ENCODE data around the gene PPP1R14B.

PPP1R14B gene

DNA sequence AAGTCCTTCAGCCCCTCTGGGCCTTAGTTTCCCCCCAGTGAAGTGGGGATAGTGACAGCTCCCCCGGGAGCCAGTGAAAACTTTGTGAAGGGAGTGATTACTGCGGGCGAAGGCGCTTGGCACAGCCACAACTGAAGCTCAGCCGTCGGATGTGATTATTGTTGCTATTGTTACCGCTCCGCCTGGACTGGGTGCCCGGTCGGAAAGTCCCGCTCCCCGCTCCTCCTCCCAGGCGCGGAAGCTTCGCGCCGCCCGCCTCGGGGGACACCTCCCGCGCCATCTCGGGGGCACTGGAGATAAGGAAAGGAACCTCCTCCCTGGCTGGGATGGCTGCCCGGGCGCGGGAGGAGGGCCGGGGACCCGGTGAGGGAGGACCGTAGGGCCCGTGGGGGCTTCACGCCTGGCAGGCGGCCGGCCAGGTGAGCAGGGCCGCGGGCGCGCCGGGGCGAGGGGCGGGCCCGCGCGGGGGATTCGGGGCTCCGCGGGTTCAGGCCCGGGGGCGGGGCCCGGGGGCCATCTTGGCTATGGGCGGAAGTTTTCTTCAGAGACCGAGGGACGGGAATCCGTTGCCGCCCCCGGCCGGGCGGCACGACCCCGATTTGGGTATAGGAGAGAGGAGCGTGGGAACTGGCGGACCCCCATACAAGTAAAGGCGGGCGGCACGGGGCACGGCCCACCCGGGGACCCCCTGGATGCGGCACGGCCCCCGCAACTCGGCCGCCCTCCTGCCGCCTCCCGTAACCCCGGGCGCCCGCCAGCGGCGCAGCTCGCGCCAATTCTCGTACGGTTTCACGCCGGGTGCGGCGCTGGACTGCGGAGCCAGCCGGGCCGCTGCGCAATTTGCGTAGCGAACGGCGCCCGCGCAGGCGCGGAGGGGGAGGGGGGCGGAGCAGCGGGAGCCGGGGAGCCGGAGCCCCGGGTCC, 38.5 kb upstream of the PPP1R14B start, which contains the start of gene GPR137:
TSS of gene GPR137 (plus strand) at position 887 of the 923 bp plus-strand sequence. CDS start 677 bp downstream, outside the sequence.
- ATAC-seq (peak; percentile 75), DNase-seq (peak; percentile 91 to 97)
- Mint-ChIP-seq H3K9me3 (no peaks in the 10 kb centered on the region), H3K27me3 (peaks cover 2% of the 10 kb centered on the region), H3K27ac (peak within 1 kb of the TSS; percentile 95 to 98), H3K4me1 (peaks cover 36% of the 10 kb centered on the region), H3K4me3 (peak within 1 kb of the TSS; percentile 77 to 97)

DNA sequence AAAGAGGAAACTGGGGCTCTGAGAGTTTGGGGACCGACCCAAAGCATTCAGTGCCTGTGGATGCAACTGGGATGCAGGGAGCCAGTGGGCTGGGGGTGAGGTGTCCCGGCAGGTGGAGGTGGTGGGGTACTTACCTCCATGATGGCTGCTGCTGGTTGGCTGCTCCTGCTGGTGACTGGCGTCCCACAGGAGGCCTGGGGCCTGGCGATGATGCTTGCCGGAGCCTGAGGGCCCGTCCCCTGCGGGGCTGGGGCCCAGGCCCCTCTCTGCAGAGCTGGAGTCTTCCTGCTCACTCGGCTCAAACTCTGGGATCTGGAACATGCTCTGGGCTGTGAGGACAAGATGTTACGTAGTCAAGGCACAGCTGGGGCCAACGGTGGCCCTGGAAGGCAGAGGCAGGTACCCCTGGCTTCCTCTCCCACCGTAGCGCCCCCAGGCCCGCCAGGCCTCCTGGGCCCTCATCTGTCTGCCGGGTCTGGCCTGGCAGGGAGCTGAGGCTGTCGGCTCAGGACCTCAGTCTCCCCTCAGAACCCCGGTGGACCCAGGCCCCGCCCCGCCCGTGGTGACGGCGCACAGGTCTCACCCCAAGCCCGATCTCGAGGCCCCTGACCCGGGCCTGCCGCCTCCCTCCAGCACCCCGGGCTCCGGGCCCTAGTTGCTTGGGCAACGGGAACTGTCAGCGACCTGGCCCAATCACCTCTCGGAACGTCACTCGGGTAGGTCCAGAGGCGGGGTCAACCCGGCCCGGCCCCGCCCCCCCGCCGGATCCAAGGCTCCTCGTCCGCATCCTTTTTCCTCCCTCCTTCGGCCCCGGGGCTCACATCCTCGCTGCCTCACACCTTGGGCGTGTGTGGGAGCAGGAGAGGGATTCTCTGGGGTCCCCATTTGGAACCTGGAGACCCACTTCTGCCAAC, 37.6 kb upstream of the PPP1R14B start, which contains the start of gene BAD:
TSS of gene BAD (minus strand) at position 618 of the 914 bp plus-strand sequence. CDS start at position 321, 297 bp downstream.
- Mint-ChIP-seq H3K27me3 (no peaks in the 10 kb centered on the region), H3K27ac (peak within 1 kb of the TSS; percentile 95 to 98), H3K4me1 (peaks cover 36% of the 10 kb centered on the region), H3K4me3 (peak within 1 kb of the TSS; percentile 77 to 97), H3K9me3 (no peaks in the 10 kb centered on the region)
- ATAC-seq (peak; percentile 92), DNase-seq (peak; percentile 87 to 92)

DNA sequence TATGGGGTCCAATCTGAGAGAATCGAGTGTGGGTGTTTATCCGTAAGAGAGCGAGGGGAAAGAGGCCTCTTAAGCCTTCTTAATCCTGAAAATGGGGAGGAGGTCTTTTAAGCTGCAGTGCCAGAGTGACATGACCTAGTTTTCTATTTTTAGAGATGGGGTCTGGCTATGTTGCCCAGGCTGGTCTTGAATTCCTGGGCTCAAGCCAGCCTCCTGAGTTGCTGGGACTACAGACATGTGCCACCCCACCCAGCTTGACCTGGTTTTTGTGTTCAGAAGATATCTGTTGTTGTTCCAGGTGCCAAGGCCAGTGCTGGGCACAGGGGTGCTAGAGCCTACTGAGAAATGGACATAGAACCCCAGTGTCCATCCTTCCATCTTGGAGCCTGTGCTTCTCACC, 36.3 kb upstream of the PPP1R14B start:
- Mint-ChIP-seq H3K4me3 (peak overlapping the region; percentile 50 to 57), H3K27me3 (no peaks in the 10 kb centered on the region), H3K9me3 (no peaks in the 10 kb centered on the region), H3K4me1 (peaks cover 36% of the 10 kb centered on the region), H3K27ac (peak overlapping the region; percentile 63 to 83)
- ATAC-seq (no peak), DNase-seq (no peak)

DNA sequence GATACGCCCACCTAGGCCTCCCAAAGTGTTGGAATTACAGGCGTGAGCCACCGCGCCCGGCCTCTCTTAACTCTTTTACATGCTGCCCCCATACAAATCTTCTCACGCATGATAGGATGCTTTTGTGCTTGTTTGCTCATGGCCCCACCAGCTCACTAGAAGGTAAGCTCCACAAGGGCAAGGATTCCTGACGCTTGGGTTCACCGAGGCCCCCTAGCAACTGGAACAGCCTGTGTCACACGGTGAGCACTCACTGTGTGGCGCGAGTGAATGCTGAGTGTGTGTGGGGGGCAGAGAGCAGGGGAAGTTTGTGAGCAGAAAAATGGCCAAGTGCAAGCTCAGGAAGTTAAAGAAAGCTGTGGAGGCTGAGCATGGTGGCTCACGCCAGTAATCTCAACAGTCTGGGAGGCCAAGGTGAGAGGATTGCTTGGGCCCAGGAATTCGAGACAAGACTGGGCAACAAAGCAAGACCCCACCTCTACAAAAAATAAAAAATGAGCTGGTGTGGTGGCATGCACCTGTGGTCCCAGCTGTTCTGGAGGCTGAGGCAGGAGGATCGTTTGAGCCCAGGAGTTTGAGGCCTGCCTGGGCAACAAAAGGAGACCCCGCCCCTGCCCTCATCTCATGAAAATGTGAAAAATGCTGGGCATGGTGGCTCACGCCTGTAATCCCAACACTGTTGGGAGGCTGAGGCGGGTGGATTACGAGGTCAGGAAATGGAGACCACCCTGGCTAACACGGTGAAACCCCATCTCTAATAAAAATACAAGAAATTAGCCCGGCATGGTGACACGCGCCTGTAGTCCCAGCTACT, 35.4 kb upstream of the PPP1R14B start:
- no peaks in the 10 kb centered on the region for H3K27me3 Mint-ChIP-seq
- no peak overlapping the region for H3K4me3 Mint-ChIP-seq
- DNase-seq (no peak), ATAC-seq (no peak)
- H3K27ac Mint-ChIP-seq, result no peak overlapping the region
- no peaks in the 10 kb centered on the region for H3K9me3 Mint-ChIP-seq
- H3K4me1 Mint-ChIP-seq, result peaks cover 31% of the 10 kb centered on the region

DNA sequence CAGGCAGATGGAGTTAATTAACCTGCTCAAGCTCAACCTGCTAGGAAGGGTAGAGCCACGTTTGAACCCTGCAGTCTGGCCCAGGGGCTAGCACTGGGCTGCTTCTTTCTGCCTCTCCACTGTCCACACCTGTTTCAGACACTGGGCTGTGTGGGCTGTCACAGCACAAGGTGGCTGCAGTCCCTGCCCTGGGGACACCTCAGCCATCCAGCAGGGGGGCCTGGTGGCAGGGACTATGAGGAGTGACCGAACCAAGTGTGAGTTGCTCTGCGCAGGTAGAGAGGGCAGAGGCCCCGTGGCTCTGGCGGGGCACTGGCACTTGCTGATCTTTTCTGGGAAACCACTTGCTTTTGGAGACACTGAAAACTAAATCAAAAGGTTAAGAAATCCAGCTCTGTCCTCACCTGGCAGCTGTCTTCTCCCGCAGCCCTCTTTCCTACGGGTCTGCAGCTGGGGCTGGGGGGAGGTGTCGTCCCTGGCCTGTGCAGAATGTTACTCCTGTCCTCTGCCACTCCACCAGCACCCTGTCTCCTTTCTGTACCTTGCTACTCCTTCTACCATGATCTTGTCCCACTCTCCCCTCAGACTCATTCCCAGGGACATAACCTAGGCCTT, 31.9 kb upstream of the PPP1R14B start:
- H3K9me3 Mint-ChIP-seq, result no peaks in the 10 kb centered on the region
- H3K27me3 Mint-ChIP-seq, result no peaks in the 10 kb centered on the region
- ATAC-seq (no peak), DNase-seq (no peak)
- H3K4me1 Mint-ChIP-seq, result peaks cover 11% of the 10 kb centered on the region
- peak overlapping the region in 1 of 2 donors; percentile 48 for H3K27ac Mint-ChIP-seq
- H3K4me3 Mint-ChIP-seq, result no peak overlapping the region

DNA sequence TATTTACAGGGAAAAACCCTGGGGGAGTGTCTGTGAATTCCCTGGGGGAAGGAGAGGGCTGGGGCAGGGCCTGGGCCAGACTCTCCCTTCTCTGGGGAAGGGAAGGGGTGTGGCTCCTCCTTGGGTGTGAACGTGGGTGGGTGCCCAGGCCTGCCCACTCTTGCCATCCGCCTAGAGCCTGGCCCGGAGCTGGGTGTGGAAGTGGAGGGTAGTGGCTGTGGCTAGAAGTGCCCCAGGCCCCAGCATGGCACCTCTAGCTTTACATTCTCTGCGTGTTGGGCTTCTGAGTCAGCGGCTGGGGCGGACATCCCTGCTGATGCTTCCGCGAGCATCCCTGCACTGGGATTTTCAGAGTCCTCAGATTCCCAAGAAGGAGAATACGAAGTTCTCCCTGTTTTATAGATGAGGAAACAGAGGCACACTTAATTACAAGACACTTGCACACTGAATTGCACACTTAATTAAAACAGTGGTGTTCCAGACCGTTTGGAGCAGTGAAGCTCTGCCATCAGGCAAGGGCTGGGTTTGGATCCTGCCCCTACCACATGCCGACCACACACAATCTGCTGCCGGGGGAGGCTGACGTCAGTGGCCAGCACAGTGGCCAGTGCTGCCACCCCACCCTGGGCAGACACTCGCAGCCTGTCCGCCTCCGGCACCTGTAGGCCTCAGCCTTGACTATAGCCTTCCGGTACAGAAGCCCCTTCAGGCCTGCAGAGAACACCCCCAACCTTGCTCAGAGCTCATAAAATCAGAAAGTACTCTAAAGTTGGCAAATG, 30.1 kb upstream of the PPP1R14B start:
- Mint-ChIP-seq H3K27me3 (no peaks in the 10 kb centered on the region), H3K4me1 (peaks cover 7% of the 10 kb centered on the region), H3K4me3 (no peak overlapping the region), H3K27ac (no peak overlapping the region), H3K9me3 (no peaks in the 10 kb centered on the region)
- DNase-seq (no peak), ATAC-seq (no peak)

DNA sequence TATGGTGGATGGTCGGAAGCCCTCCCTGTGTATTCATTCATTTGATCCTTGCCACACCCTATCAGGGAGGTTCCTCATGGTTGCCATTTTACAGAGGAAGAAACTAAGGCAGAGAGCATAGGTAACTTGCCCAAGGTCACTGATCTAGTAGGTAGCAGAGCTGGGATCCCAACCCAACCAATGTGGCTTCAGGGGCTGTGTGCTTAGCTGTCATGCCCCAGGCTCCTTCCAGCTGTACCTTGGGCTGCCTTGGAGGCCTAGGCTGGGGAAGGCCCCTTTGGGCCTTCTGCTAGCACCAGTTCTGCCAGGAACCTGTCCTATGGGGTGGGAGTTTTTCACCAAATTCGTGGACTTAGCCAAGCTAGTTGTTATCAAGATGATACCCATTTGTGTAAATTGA, 29.1 kb upstream of the PPP1R14B start:
- no peaks in the 10 kb centered on the region for H3K27me3 Mint-ChIP-seq
- H3K4me1 Mint-ChIP-seq, result peaks cover 11% of the 10 kb centered on the region
- DNase-seq, result no peak
- no peak for ATAC-seq
- H3K4me3 Mint-ChIP-seq, result no peak overlapping the region
- no peaks in the 10 kb centered on the region for H3K9me3 Mint-ChIP-seq
- H3K27ac Mint-ChIP-seq, result no peak overlapping the region

DNA sequence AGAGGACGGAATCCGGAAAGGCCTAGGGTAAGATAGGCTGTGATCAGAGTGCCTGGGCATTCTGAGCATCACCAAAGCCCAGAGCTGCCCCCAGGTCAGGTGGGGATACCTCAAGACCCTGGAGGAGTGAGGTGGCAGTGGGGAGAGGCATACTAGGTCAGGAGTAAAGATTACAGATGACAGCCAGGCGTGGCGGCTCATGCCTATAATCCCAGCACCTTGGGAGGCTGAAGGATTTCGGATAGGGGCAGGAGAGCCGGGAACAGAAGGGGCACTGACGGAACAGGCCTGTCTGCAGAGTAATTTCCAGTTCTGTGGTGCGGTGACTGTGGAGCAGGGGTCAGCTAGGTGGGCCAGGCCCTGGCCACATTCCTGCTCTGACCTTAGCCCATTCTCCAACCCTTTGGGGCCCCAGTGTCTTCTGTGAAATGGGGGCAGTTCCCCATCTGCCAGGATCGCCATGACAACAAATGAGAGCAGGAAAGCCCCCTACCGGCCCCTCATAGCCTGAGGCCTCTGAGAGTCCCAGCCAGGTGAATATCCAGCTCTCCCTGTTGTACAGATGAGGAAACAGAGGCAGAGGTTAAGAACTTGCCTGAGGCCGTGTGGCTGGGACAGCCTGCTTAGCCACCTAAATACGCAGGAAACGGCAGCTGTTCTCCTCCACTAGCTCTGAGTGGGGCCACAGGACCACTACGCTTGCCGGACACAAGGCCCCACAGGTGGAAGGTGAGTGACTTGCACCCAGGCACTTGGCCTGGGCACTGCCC, 28.5 kb upstream of the PPP1R14B start:
- Mint-ChIP-seq H3K27ac (no peak overlapping the region), H3K27me3 (no peaks in the 10 kb centered on the region), H3K4me3 (no peak overlapping the region), H3K4me1 (peaks cover 16% of the 10 kb centered on the region), H3K9me3 (no peaks in the 10 kb centered on the region)
- ATAC-seq (no peak), DNase-seq (no peak)

DNA sequence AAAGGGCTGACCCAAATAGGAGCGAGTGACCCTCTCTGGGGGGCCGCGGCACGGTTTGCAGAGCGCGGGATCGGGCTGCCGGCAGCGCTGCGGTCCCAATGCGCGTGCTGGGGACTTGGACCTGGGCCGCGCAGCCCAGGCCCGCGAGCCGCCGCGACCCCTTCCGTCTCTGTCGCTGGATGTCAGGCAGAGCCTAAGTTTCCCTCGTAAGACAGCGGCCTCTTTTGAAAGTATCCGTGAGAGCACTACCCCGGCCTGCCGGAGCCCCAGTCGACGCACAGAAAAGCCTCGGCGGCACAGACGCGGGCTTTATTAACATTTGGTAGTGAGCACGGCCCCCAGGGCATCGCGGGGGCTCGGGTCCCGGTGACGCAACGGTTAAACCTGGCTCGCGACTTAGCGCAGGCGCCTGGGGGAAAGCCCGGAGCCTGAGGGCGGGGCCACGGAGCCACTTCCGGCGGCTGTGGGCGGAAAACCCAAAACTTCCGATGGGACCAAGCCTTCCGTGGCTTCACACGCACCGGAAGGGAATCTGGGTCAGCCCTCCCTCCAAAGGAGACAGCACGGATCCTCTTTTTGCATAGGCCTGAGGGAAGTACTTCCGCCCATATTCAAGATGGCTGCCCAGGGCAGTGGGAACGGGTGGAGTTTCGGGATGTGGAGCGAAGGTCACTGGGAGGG, 22.9 kb upstream of the PPP1R14B start:
- peak overlapping the region; percentile 94 to 99 for H3K4me3 Mint-ChIP-seq
- H3K4me1 Mint-ChIP-seq, result peaks cover 37% of the 10 kb centered on the region
- peak; percentile 97 to 98 for DNase-seq
- peak; percentile 80 for ATAC-seq
- H3K9me3 Mint-ChIP-seq, result no peaks in the 10 kb centered on the region
- H3K27me3 Mint-ChIP-seq, result no peaks in the 10 kb centered on the region
- peak overlapping the region; percentile 98 to 99 for H3K27ac Mint-ChIP-seq

DNA sequence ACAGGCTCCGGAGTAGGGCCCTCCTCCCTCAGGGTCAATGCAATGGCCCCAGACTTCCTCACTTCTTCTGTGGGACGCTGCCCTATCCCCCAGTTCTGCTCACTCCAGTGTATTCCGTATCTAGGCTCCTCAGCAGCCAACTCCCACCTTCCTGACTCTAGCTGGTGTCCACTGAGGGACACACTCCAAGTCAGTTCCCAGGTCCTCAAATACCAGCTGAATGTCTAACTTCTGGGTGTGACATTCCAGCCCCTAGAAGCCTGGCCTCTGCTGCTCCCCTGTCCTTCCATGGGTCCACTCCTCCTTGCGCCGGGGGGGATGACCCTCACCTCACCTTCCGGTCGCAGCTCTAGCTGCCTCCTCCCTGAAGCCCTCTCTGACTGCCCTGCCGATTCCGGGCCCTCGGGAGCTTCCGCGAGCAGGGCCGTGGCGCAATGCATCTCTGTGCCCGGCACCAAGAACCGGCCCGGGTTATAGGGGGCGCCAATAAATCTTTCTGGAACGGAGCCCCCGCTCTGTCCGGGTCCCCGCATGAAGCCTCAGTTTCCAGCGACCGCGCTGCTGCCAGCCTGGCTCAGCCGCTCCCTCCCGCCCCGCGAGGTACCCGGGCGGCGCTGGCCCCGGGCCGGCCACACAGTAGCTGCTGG, 22.3 kb upstream of the PPP1R14B start:
- DNase-seq (peak; percentile 35 to 65), ATAC-seq (peak; percentile 44)
- peak overlapping the region; percentile 98 to 99 for H3K27ac Mint-ChIP-seq
- H3K27me3 Mint-ChIP-seq, result no peaks in the 10 kb centered on the region
- peaks cover 37% of the 10 kb centered on the region for H3K4me1 Mint-ChIP-seq
- H3K4me3 Mint-ChIP-seq, result peak overlapping the region; percentile 94 to 99
- H3K9me3 Mint-ChIP-seq, result no peaks in the 10 kb centered on the region

DNA sequence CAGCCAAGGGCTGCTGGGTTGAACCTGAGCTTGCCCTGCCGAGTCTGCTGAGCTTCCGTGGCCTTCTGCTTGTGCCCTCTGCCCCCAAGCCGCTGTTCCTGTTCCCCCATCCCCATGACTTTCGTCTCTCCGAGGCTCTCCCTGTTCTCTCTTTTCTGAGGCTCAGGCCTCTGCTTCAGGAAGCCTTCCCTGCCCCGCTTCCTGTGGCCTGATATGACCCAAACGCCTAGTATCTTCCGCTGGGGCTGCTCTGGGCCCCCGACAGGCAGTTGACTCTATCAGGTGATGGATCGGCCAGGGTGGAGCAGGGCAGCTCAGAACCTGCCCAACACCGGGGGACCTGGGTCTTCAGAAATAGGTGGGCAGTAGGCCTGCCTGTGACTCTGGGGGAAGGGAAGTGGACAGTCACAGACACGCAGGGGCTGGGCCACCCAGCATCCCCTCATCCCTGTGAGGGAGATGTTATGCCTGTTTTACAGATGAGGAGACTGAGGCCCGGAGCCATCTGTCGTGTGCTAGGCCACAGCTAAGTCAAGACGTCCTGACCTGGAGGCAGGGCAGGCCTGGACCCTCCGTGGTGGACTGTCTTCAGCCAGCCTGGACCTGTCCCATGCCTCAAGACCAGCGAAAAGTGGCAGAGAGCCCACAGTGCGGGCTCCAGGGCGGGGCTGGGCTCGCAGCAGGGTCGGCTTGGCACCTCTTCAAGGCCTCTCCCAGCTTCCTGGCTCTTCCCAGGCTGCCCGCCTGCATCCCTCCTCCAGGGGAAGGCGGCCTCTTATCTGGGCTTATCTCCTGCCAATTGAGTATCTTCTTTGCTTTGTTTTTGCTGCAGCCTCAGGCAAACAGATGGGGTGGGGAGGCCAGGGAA, 21.5 kb upstream of the PPP1R14B start:
- DNase-seq (peak in 1 of 2 donors; percentile 19), ATAC-seq (no peak)
- Mint-ChIP-seq H3K27ac (peak overlapping the region; percentile 98 to 99), H3K9me3 (no peaks in the 10 kb centered on the region), H3K4me1 (peaks cover 37% of the 10 kb centered on the region), H3K4me3 (peak overlapping the region; percentile 94 to 99), H3K27me3 (no peaks in the 10 kb centered on the region)

Measured in stimulated activated naive CD8-positive, alpha-beta T cell treated with anti-CD3 and anti-CD28 coated beads, Interleukin-15, amount 100 ng/mL, for 72 hours (primary cell).